IMR-90 (cell line): ENCODE data around the gene DNM3.

ENCODE experiments used
- CHD1 ChIP-seq: IDR thresholded peaks from 2 replicates; pipeline ENCODE4 v1.6.1; 2012; ENCODE audit warnings: low read depth, low read length, improper control_type of control experiment
- RCOR1 ChIP-seq: IDR thresholded peaks from 2 replicates; pipeline ENCODE4 v1.6.1; 2012; ENCODE audit warnings: mild to moderate bottlenecking, low read length, improper control_type of control experiment; ENCODE audit not compliant: insufficient replicate concordance
- TF ChIP-seq, protein P1 (sequence below): conservative IDR thresholded peaks from 2 replicates; pipeline ENCODE4 v1.5.1; 2012; ENCODE audit warnings: mild to moderate bottlenecking, low read depth, low read length, improper control_type of control experiment
- TF ChIP-seq, protein P2 (sequence below): fragments of 150-350 bp; IDR thresholded peaks from 2 replicates; pipeline ENCODE4 v1.6.1; 2016; ENCODE audit warnings: low read depth, mild to moderate bottlenecking, low read length, moderate library complexity, borderline replicate concordance
- TF ChIP-seq, protein P3 (sequence below): fragments of 150-350 bp; IDR thresholded peaks from 2 replicates; pipeline ENCODE4 v1.6.1; 2017; ENCODE audit warnings: mild to moderate bottlenecking, antibody characterized with exemption, low read length, low read depth

- TF ChIP-seq, protein P1, sequence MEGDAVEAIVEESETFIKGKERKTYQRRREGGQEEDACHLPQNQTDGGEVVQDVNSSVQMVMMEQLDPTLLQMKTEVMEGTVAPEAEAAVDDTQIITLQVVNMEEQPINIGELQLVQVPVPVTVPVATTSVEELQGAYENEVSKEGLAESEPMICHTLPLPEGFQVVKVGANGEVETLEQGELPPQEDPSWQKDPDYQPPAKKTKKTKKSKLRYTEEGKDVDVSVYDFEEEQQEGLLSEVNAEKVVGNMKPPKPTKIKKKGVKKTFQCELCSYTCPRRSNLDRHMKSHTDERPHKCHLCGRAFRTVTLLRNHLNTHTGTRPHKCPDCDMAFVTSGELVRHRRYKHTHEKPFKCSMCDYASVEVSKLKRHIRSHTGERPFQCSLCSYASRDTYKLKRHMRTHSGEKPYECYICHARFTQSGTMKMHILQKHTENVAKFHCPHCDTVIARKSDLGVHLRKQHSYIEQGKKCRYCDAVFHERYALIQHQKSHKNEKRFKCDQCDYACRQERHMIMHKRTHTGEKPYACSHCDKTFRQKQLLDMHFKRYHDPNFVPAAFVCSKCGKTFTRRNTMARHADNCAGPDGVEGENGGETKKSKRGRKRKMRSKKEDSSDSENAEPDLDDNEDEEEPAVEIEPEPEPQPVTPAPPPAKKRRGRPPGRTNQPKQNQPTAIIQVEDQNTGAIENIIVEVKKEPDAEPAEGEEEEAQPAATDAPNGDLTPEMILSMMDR: no peak
- TF ChIP-seq CHD1 (no peak), RCOR1 (no peak)
- TF ChIP-seq, protein P2, sequence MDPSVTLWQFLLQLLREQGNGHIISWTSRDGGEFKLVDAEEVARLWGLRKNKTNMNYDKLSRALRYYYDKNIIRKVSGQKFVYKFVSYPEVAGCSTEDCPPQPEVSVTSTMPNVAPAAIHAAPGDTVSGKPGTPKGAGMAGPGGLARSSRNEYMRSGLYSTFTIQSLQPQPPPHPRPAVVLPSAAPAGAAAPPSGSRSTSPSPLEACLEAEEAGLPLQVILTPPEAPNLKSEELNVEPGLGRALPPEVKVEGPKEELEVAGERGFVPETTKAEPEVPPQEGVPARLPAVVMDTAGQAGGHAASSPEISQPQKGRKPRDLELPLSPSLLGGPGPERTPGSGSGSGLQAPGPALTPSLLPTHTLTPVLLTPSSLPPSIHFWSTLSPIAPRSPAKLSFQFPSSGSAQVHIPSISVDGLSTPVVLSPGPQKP: no peak
- TF ChIP-seq, protein P3, sequence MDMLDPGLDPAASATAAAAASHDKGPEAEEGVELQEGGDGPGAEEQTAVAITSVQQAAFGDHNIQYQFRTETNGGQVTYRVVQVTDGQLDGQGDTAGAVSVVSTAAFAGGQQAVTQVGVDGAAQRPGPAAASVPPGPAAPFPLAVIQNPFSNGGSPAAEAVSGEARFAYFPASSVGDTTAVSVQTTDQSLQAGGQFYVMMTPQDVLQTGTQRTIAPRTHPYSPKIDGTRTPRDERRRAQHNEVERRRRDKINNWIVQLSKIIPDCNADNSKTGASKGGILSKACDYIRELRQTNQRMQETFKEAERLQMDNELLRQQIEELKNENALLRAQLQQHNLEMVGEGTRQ: no peak
Observed at GRCh38 chr1:172138634-172139033, 297.3 kb downstream of the DNM3 start.
